Stimulated activated memory B cell treated with anti-CD40 and anti-IgM and Interleukin-4, amounts not matched to agents 10 μg/mL and 1 μg/mL and 100 μg/mL, for 72 hours (primary cell): Measurements from ENCODE around the gene SLC14A1.

Experiments used
- ATAC-seq: fragments of 150-1000 bp; cut with Tn5 transposase; 2 replicates; pipeline ENCODE4 v1.10.0; 2021
- H3K27ac Mint-ChIP-seq: one replicate; pipeline ENCODE4 v1.8.0; 2022; ENCODE audit warnings: mild to moderate bottlenecking, mixed read lengths
- H3K27me3 Mint-ChIP-seq: one replicate; pipeline ENCODE4 v1.8.0; 2022; ENCODE audit warnings: mixed read lengths
- H3K36me3 Mint-ChIP-seq: one replicate; pipeline ENCODE4 v1.8.0; 2022; ENCODE audit warnings: mixed read lengths
- H3K4me1 Mint-ChIP-seq: one replicate; pipeline ENCODE4 v1.8.0; 2022; ENCODE audit warnings: mixed read lengths
- H3K4me3 Mint-ChIP-seq: one replicate; pipeline ENCODE4 v1.8.0; 2022; ENCODE audit warnings: mild to moderate bottlenecking, moderate library complexity, mixed read lengths
- H3K9me3 Mint-ChIP-seq: one replicate; pipeline ENCODE4 v1.8.0; 2022; ENCODE audit warnings: mixed read lengths

The SLC14A1 gene

GRCh38 chr18:45702708-45703265, 21.2 kb upstream of the SLC14A1 start:
- Mint-ChIP-seq H3K27ac (no peak overlapping the region), H3K4me3 (no peak overlapping the region), H3K36me3 (peaks cover 23% of the 10 kb centered on the region), H3K4me1 (no peaks in the 10 kb centered on the region), H3K9me3 (peaks cover 38% of the 10 kb centered on the region), H3K27me3 (no peaks in the 10 kb centered on the region)
- no peak for ATAC-seq

- no peak overlapping the region for H3K4me3 Mint-ChIP-seq
- no peaks in the 10 kb centered on the region for H3K27me3 Mint-ChIP-seq
- peaks cover 26% of the 10 kb centered on the region for H3K9me3 Mint-ChIP-seq
- peaks cover 47% of the 10 kb centered on the region for H3K36me3 Mint-ChIP-seq
- no peak for ATAC-seq
- H3K4me1 Mint-ChIP-seq: no peaks in the 10 kb centered on the region
- no peak overlapping the region for H3K27ac Mint-ChIP-seq
Measured at GRCh38 chr18:45708831-45709230, 15.2 kb upstream of the SLC14A1 start.

- Mint-ChIP-seq H3K4me3 (no peak overlapping the region), H3K27ac (no peak overlapping the region), H3K27me3 (no peaks in the 10 kb centered on the region), H3K9me3 (peaks cover 20% of the 10 kb centered on the region), H3K36me3 (peaks cover 37% of the 10 kb centered on the region), H3K4me1 (peaks cover 6% of the 10 kb centered on the region)
- no peak for ATAC-seq
Measured at GRCh38 chr18:45712061-45712460, 11.9 kb upstream of the SLC14A1 start.

- ATAC-seq: no peak
- Mint-ChIP-seq H3K9me3 (peaks cover 12% of the 10 kb centered on the region), H3K27ac (no peak overlapping the region), H3K4me1 (peaks cover 6% of the 10 kb centered on the region), H3K36me3 (peaks cover 30% of the 10 kb centered on the region), H3K4me3 (no peak overlapping the region), H3K27me3 (no peaks in the 10 kb centered on the region)
Measured at GRCh38 chr18:45713239-45713638, 10.7 kb upstream of the SLC14A1 start.

GRCh38 chr18:45715212-45715780, 8.7 kb upstream of the SLC14A1 start:
- Mint-ChIP-seq H3K4me3 (no peak overlapping the region), H3K27me3 (no peaks in the 10 kb centered on the region), H3K4me1 (peaks cover 6% of the 10 kb centered on the region), H3K27ac (no peak overlapping the region), H3K9me3 (peaks cover 3% of the 10 kb centered on the region), H3K36me3 (peaks cover 18% of the 10 kb centered on the region)
- no peak for ATAC-seq

GRCh38 chr18:45719106-45719505, 4.9 kb upstream of the SLC14A1 start:
- H3K27ac Mint-ChIP-seq: no peak overlapping the region
- H3K36me3 Mint-ChIP-seq: peaks cover 11% of the 10 kb centered on the region
- no peaks in the 10 kb centered on the region for H3K27me3 Mint-ChIP-seq
- H3K4me1 Mint-ChIP-seq: peaks cover 6% of the 10 kb centered on the region
- H3K4me3 Mint-ChIP-seq: no peak overlapping the region
- H3K9me3 Mint-ChIP-seq: no peaks in the 10 kb centered on the region
- ATAC-seq: no peak

GRCh38 chr18:45722899-45723298, 1.1 kb upstream of the SLC14A1 start:
- H3K27ac Mint-ChIP-seq: no peak overlapping the region

GRCh38 chr18:45724601-45725000, 620 bp downstream of the SLC14A1 start:
- Mint-ChIP-seq H3K27me3 (no peaks in the 10 kb centered on the region), H3K36me3 (peaks cover 16% of the 10 kb centered on the region), H3K9me3 (no peaks in the 10 kb centered on the region), H3K4me3 (no peak overlapping the region), H3K27ac (no peak overlapping the region), H3K4me1 (no peaks in the 10 kb centered on the region)
- ATAC-seq: no peak

More at GRCh38 chr18:45722899-45723298, 1.1 kb upstream of the SLC14A1 start:
- H3K9me3 Mint-ChIP-seq: no peaks in the 10 kb centered on the region
- no peaks in the 10 kb centered on the region for H3K27me3 Mint-ChIP-seq
- peaks cover 16% of the 10 kb centered on the region for H3K36me3 Mint-ChIP-seq
- H3K4me3 Mint-ChIP-seq: no peak overlapping the region
- no peaks in the 10 kb centered on the region for H3K4me1 Mint-ChIP-seq
- peak; percentile 81 for ATAC-seq

GRCh38 chr18:45725336-45725735, 1.4 kb downstream of the SLC14A1 start:
- ATAC-seq: no peak
- Mint-ChIP-seq H3K36me3 (peaks cover 16% of the 10 kb centered on the region), H3K27ac (no peak overlapping the region), H3K27me3 (no peaks in the 10 kb centered on the region), H3K9me3 (no peaks in the 10 kb centered on the region), H3K4me3 (no peak overlapping the region), H3K4me1 (no peaks in the 10 kb centered on the region)

GRCh38 chr18:45726603-45727002, 2.6 kb downstream of the SLC14A1 start:
- no peak overlapping the region for H3K27ac Mint-ChIP-seq
- H3K36me3 Mint-ChIP-seq: peaks cover 16% of the 10 kb centered on the region
- H3K4me3 Mint-ChIP-seq: no peak overlapping the region
- no peaks in the 10 kb centered on the region for H3K9me3 Mint-ChIP-seq
- H3K4me1 Mint-ChIP-seq: no peaks in the 10 kb centered on the region
- ATAC-seq: no peak
- H3K27me3 Mint-ChIP-seq: no peaks in the 10 kb centered on the region

GRCh38 chr18:45727068-45727467, 3.1 kb downstream of the SLC14A1 start:
- Mint-ChIP-seq H3K27me3 (no peaks in the 10 kb centered on the region), H3K27ac (no peak overlapping the region), H3K9me3 (no peaks in the 10 kb centered on the region), H3K4me1 (no peaks in the 10 kb centered on the region), H3K4me3 (no peak overlapping the region), H3K36me3 (peaks cover 16% of the 10 kb centered on the region)
- ATAC-seq: no peak

- Mint-ChIP-seq H3K4me3 (no peak overlapping the region), H3K9me3 (no peaks in the 10 kb centered on the region), H3K27me3 (no peaks in the 10 kb centered on the region), H3K4me1 (no peaks in the 10 kb centered on the region), H3K36me3 (peaks cover 16% of the 10 kb centered on the region), H3K27ac (no peak overlapping the region)
- no peak for ATAC-seq
Measured at GRCh38 chr18:45728336-45729010, 4.5 kb downstream of the SLC14A1 start.

GRCh38 chr18:45730832-45731575, 7.0 kb downstream of the SLC14A1 start:
- H3K4me1 Mint-ChIP-seq: no peaks in the 10 kb centered on the region

GRCh38 chr18:45731716-45732115, 7.7 kb downstream of the SLC14A1 start:
- ATAC-seq: no peak
- Mint-ChIP-seq H3K4me1 (no peaks in the 10 kb centered on the region), H3K27ac (no peak overlapping the region), H3K36me3 (peaks cover 5% of the 10 kb centered on the region), H3K27me3 (no peaks in the 10 kb centered on the region), H3K9me3 (no peaks in the 10 kb centered on the region), H3K4me3 (no peak overlapping the region)

More at GRCh38 chr18:45730832-45731575, 7.0 kb downstream of the SLC14A1 start:
- H3K9me3 Mint-ChIP-seq: no peaks in the 10 kb centered on the region
- no peak overlapping the region for H3K27ac Mint-ChIP-seq
- H3K4me3 Mint-ChIP-seq: no peak overlapping the region
- ATAC-seq: no peak
- peaks cover 8% of the 10 kb centered on the region for H3K36me3 Mint-ChIP-seq
- H3K27me3 Mint-ChIP-seq: no peaks in the 10 kb centered on the region

GRCh38 chr18:45733535-45733934, 9.6 kb downstream of the SLC14A1 start:
- H3K27ac Mint-ChIP-seq: no peak overlapping the region
- no peaks in the 10 kb centered on the region for H3K9me3 Mint-ChIP-seq
- no peaks in the 10 kb centered on the region for H3K4me1 Mint-ChIP-seq
- H3K4me3 Mint-ChIP-seq: no peak overlapping the region
- no peak for ATAC-seq
- peaks cover 15% of the 10 kb centered on the region for H3K36me3 Mint-ChIP-seq
- no peaks in the 10 kb centered on the region for H3K27me3 Mint-ChIP-seq
